GM18520 (cell line): ENCODE data around the gene RPL19.
"Not testable (repeated sequence)": the region's sequence is repeated elsewhere in the genome, so short reads cannot be mapped to it uniquely, and the experiment has no call there.

Experiments
- ATAC-seq: cut with Tn5 transposase; IDR thresholded peaks from one replicate; pipeline ENCODE4 v1.9.1; 2021; ENCODE audit not compliant: unreplicated experiment

The RPL19 gene

GRCh38 chr17:39240631-39241030 is 40.5 kb downstream of the RPL19 start:
- no peak for ATAC-seq

- no peak for ATAC-seq
Measured at GRCh38 chr17:39243155-39243554, 43.1 kb downstream of the RPL19 start.

- no peak for ATAC-seq
Measured at GRCh38 chr17:39244016-39244599, 44.0 kb downstream of the RPL19 start.

- no peak for ATAC-seq
Measured at GRCh38 chr17:39244600-39245570, 44.8 kb downstream of the RPL19 start.

GRCh38 chr17:39246274-39246673 is 46.2 kb downstream of the RPL19 start:
- ATAC-seq = no peak

GRCh38 chr17:39250076-39250475 is 50.0 kb downstream of the RPL19 start:
- not testable (repeated sequence) for ATAC-seq

- ATAC-seq = no peak
Measured at GRCh38 chr17:39251997-39252396, 51.9 kb downstream of the RPL19 start.

- ATAC-seq = no peak
Measured at GRCh38 chr17:39252788-39253460, 52.8 kb downstream of the RPL19 start.
